ENCODE measurements around the gene ZNF169. TPM values are rescaled to one million over a fixed set of nuclear protein-coding genes. Genes with fewer than 3 reads are reported as not detected.

Gene ZNF169
- total and polyA plus RNA-seq, 2 of the 8 experiments (the other 6 are each of a cell fraction or from before 2014, with no cell fraction given): 7.0 to 9.0 TPM

DNA sequence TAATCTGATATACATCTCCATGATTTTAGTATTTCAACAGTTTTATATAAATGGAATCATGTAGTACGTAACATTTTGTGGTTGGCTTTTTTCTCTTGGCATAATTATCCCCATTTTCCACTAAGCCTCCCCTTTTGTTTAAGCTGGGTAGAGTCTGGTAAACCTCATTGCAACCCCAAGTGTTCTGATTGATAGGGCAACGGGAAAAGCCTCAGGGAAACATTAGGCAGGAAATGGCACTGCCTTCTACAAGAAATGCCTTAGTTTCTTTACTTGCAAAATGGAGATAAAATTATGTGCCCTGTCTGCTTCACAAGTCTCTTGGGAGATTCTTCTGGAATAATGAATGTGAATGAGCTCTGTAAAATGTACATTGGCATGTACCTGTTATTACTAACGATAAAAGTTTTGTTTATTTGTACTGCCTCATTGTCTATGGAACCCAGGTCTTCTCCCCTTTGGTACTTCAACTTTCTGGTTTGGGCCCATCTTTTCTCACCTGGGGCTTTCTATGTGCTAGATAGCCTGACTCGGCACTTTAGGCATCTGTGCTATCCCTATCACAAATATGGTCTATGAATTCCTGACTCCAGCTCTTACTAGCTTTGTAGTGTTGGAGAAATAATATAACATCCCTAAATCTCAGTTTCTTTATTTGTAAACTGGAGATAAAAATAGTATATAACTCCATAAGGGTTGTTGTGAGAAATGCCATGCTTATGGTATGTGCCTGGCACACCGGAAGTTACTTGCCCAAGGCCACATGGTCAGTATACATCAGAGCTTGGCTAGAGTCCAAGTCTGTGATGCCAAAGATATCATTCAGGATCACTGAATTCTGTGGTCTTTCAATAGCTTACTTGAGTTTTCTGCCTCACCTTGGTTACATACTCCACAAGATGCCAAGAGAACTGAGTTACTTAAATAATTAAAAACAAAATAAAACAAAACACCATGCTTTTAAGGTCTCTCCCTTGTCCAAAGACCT lies 48.2 kb upstream of the ZNF169 start:
- Histone ChIP-seq H4K8ac (ENCODE audit: extremely low read depth, insufficient read depth, low read length) (no peak overlapping the region), H2BK5ac (ENCODE audit: low read depth, low read length) (no peak overlapping the region), H3K23ac (ENCODE audit: insufficient read length) (no peak overlapping the region), H3K23me2 (ENCODE audit: low read depth, low read length) (no peaks in the 10 kb centered on the region), H2BK120ac (replicated peaks; ENCODE audit: low read depth, low read length) (no peak overlapping the region), H3K79me1 (ENCODE audit: low read depth, low read length) (no peaks in the 10 kb centered on the region), H3K14ac (ENCODE audit: insufficient read length) (no peak overlapping the region), H3K36me3 (ENCODE audit: control insufficient read depth in 2 of 4, insufficient read depth in 4 of 4, low read length in 3 of 4) (no peaks in the 10 kb centered on the region), H2AFZ (ENCODE audit: low read length) (no peak overlapping the region), H3K27ac (ENCODE audit: low read depth, low read length) (no peak overlapping the region), H3K27me3 (replicated peaks in 1 of 4; ENCODE audit: control insufficient read depth in 3 of 4, extremely low read depth in 1 of 4, insufficient read depth in 3 of 4, low read length in 3 of 4) (no peaks in the 10 kb centered on the region), H2BK12ac (ENCODE audit: low read depth, low read length) (no peak overlapping the region), H3K18ac (ENCODE audit: extremely low read depth, low read length) (no peak overlapping the region), H2AK5ac (ENCODE audit: low read depth, low read length) (no peak overlapping the region), H3K9me3 (ENCODE audit: insufficient read depth in 2 of 2, low read depth in 1 of 2, low read length in 1 of 2) (no peaks in the 10 kb centered on the region; a peak in 1 of 4 replicates), H3K4me1 (replicated peaks in 1 of 4; ENCODE audit: control insufficient read depth in 3 of 4, insufficient read depth in 4 of 4, low read length in 3 of 4) (peaks cover 0 to 10% (median 4%) of the 10 kb centered on the region in 4 experiments; a peak in 5 of 7 replicates), H4K5ac (ENCODE audit: insufficient read length, low read depth, low read length) (no peak overlapping the region), H3K79me2 (ENCODE audit: control insufficient read depth in 1 of 2, insufficient read depth in 2 of 2, low read length in 2 of 2) (no peaks in the 10 kb centered on the region), H3K4ac (replicated peaks; ENCODE audit: insufficient read length, low read depth, low read length) (no peak overlapping the region), H3K4me3 (ENCODE audit: extremely low read depth in 1 of 4, insufficient read depth in 2 of 4, low read depth in 3 of 4, low read length in 4 of 4) (no peak overlapping the region), H3K9ac (replicated peaks in 1 of 4; ENCODE audit: extremely low read depth in 1 of 4, low read depth in 3 of 4, low read length in 3 of 4) (no peak overlapping the region), H2BK15ac (ENCODE audit: low read length) (no peak overlapping the region), H4K91ac (replicated peaks; ENCODE audit: insufficient read length, low read length) (no peak overlapping the region), H4K20me1 (replicated peaks in 1 of 2; ENCODE audit: control insufficient read depth in 1 of 2, insufficient read depth in 2 of 2, low read length in 2 of 2) (no peaks in the 10 kb centered on the region), H3K4me2 (ENCODE audit: insufficient read depth in 1 of 2, low read depth in 2 of 2, low read length in 2 of 2) (no peak overlapping the region), H3K56ac (replicated peaks; ENCODE audit: insufficient read length, low read depth, low read length) (no peak overlapping the region), H2BK20ac (ENCODE audit: low read length) (no peak overlapping the region)
- no peak for FAIRE-seq
- no peak for DNase-seq (ENCODE audit: low read depth in 1 of 2, low spot score in 2 of 2)
- POLR2A ChIA-PET (ENCODE audit: partially characterized antibody): interaction anchor here (1.3 to 3.1 kb wide), 3 partner anchors 16 to 249 kb away, joined by 3 to 16 read pairs (median 3); no protein-coding TSS in a partner anchor
- CTCF ChIA-PET (ENCODE audit: partially characterized antibody): interaction anchor here (0.7 to 8.0 kb wide), 14 partner anchors 10 to 548 kb away, joined by 3 to 156 read pairs (median 4); no protein-coding TSS in a partner anchor
- 91% methylated on average over 5 of the region's 5 CpGs; no CpG with 5 or more reads in 1 of the 2 experiments for WGBS, 2 experiments (ENCODE audit: extremely low coverage in 1 of 2, insufficient coverage in 1 of 2, insufficient read length in 1 of 2, insufficient replicate concordance in 2 of 2, low coverage in 1 of 2, low lambda C conversion rate in 2 of 2, missing lambda C conversion rate in 1 of 2)
- TF ChIP-seq TAF7 (optimal IDR thresholded peaks at IDR 0.05; ENCODE audit: borderline replicate concordance, low read depth, low read length): no peak
- TF ChIP-seq SP2 (IDR thresholded peaks at IDR 0.05; ENCODE audit: low read length): no peak
- TF ChIP-seq, protein P1, sequence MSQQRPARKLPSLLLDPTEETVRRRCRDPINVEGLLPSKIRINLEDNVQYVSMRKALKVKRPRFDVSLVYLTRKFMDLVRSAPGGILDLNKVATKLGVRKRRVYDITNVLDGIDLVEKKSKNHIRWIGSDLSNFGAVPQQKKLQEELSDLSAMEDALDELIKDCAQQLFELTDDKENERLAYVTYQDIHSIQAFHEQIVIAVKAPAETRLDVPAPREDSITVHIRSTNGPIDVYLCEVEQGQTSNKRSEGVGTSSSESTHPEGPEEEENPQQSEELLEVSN (IDR thresholded peaks at IDR 0.05): no peak
- TF ChIP-seq, protein P2, sequence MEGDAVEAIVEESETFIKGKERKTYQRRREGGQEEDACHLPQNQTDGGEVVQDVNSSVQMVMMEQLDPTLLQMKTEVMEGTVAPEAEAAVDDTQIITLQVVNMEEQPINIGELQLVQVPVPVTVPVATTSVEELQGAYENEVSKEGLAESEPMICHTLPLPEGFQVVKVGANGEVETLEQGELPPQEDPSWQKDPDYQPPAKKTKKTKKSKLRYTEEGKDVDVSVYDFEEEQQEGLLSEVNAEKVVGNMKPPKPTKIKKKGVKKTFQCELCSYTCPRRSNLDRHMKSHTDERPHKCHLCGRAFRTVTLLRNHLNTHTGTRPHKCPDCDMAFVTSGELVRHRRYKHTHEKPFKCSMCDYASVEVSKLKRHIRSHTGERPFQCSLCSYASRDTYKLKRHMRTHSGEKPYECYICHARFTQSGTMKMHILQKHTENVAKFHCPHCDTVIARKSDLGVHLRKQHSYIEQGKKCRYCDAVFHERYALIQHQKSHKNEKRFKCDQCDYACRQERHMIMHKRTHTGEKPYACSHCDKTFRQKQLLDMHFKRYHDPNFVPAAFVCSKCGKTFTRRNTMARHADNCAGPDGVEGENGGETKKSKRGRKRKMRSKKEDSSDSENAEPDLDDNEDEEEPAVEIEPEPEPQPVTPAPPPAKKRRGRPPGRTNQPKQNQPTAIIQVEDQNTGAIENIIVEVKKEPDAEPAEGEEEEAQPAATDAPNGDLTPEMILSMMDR (IDR thresholded peaks at IDR 0.05; ENCODE audit: control extremely low read depth in 1 of 3, insufficient read depth in 1 of 3, low read depth in 1 of 3, low read length in 3 of 3): no peak
- TF ChIP-seq SRF (IDR thresholded peaks at IDR 0.05; ENCODE audit: low read depth, low read length): no peak
- no peak for TF ChIP-seq CHD2 (IDR thresholded peaks at IDR 0.05; ENCODE audit: low read length)
- no peak for TF ChIP-seq RBBP5 (IDR thresholded peaks at IDR 0.05; ENCODE audit: borderline replicate concordance, low read depth, low read length)
- no peak for TF ChIP-seq GTF2F1 (IDR thresholded peaks at IDR 0.05; ENCODE audit: borderline replicate concordance, low read depth, low read length)

Measured in H1 (cell line).